Ishikawa (cell line): ENCODE results near the gene TBX2.

ENCODE experiments used
- CEBPB ChIP-seq: IDR thresholded peaks from 2 replicates; pipeline ENCODE4 v1.6.1; 2012
- CREB1 ChIP-seq: IDR thresholded peaks from 2 replicates; pipeline ENCODE4 v1.6.1; 2012; ENCODE audit warnings: low read depth
- EGR1 ChIP-seq: IDR thresholded peaks from 2 replicates; pipeline ENCODE4 v1.6.1; 2012
- EP300 ChIP-seq: IDR thresholded peaks from 2 replicates; pipeline ENCODE4 v1.6.1; 2012; ENCODE audit warnings: borderline replicate concordance
- FOXM1 ChIP-seq: IDR thresholded peaks from 2 replicates; pipeline ENCODE4 v1.6.1; 2012; ENCODE audit warnings: low read depth, borderline replicate concordance
- MAX ChIP-seq: IDR thresholded peaks from 2 replicates; pipeline ENCODE4 v1.6.1; 2012
- NFIC ChIP-seq: IDR thresholded peaks from 2 replicates; pipeline ENCODE4 v1.6.1; 2012
- RAD21 ChIP-seq: IDR thresholded peaks from 2 replicates; pipeline ENCODE4 v1.6.1; 2012; ENCODE audit warnings: low read depth
- REST ChIP-seq: IDR thresholded peaks from 2 replicates; pipeline ENCODE4 v1.6.1; 2012; ENCODE audit warnings: low read depth, mild to moderate bottlenecking
- TAF1 ChIP-seq: IDR thresholded peaks from 2 replicates; pipeline ENCODE4 v1.6.1; 2012; ENCODE audit warnings: low read depth, mild to moderate bottlenecking
- TCF12 ChIP-seq: IDR thresholded peaks from 2 replicates; pipeline ENCODE4 v1.6.1; 2012; ENCODE audit warnings: low read depth
- TEAD4 ChIP-seq: IDR thresholded peaks from 2 replicates; pipeline ENCODE4 v1.6.1; 2012
- USF1 ChIP-seq: IDR thresholded peaks from 2 replicates; pipeline ENCODE4 v1.6.1; 2012
- YY1 ChIP-seq: IDR thresholded peaks from 2 replicates; pipeline ENCODE4 v1.6.1; 2012; ENCODE audit warnings: low read depth
- ZBTB7A ChIP-seq: IDR thresholded peaks from 2 replicates; pipeline ENCODE4 v1.6.1; 2012; ENCODE audit warnings: low read depth

TBX2 gene

GRCh38 chr17:61442136-61442775, 42.6 kb downstream of the TBX2 start:
- no peak for TF ChIP-seq RAD21
- TF ChIP-seq REST = no peak
- no peak for TF ChIP-seq ZBTB7A
- no peak for TF ChIP-seq TCF12
- no peak for TF ChIP-seq MAX
- TF ChIP-seq TAF1 = no peak

GRCh38 chr17:61442878-61443474, 43.3 kb downstream of the TBX2 start:
- no peak for TF ChIP-seq TEAD4
- TF ChIP-seq FOXM1 = no peak
- no peak for TF ChIP-seq CEBPB
- TF ChIP-seq TCF12 = no peak

GRCh38 chr17:61443475-61443882, 43.8 kb downstream of the TBX2 start:
- TF ChIP-seq RAD21 (no peak), CREB1 (no peak), TEAD4 (no peak), CEBPB (no peak), EGR1 (no peak), TCF12 (no peak), ZBTB7A (no peak), TAF1 (no peak), EP300 (no peak), MAX (no peak), YY1 (no peak), FOXM1 (no peak), REST (no peak), USF1 (no peak), NFIC (no peak)

- TF ChIP-seq TAF1 (no peak), CEBPB (no peak), REST (no peak), TEAD4 (no peak), MAX (no peak), EGR1 (no peak), USF1 (no peak)
Observed at GRCh38 chr17:61444075-61444474, 44.4 kb downstream of the TBX2 start.

GRCh38 chr17:61444831-61445230, 45.2 kb downstream of the TBX2 start:
- TF ChIP-seq EP300 (no peak), CEBPB (no peak), EGR1 (no peak), NFIC (no peak), YY1 (no peak), USF1 (no peak), TCF12 (no peak), TEAD4 (no peak), CREB1 (no peak), ZBTB7A (no peak), MAX (no peak)
